HG03064 (cell line): ENCODE data around the gene CD44.
A peak's percentile ranks its signal among the peaks of the same experiment; 100 is the strongest.

ENCODE experiments used
- ATAC-seq: cut with Tn5 transposase; IDR thresholded peaks from one replicate; pipeline ENCODE4 v1.9.1; 2021; ENCODE audit warnings: low read depth; ENCODE audit not compliant: unreplicated experiment

Gene CD44

DNA sequence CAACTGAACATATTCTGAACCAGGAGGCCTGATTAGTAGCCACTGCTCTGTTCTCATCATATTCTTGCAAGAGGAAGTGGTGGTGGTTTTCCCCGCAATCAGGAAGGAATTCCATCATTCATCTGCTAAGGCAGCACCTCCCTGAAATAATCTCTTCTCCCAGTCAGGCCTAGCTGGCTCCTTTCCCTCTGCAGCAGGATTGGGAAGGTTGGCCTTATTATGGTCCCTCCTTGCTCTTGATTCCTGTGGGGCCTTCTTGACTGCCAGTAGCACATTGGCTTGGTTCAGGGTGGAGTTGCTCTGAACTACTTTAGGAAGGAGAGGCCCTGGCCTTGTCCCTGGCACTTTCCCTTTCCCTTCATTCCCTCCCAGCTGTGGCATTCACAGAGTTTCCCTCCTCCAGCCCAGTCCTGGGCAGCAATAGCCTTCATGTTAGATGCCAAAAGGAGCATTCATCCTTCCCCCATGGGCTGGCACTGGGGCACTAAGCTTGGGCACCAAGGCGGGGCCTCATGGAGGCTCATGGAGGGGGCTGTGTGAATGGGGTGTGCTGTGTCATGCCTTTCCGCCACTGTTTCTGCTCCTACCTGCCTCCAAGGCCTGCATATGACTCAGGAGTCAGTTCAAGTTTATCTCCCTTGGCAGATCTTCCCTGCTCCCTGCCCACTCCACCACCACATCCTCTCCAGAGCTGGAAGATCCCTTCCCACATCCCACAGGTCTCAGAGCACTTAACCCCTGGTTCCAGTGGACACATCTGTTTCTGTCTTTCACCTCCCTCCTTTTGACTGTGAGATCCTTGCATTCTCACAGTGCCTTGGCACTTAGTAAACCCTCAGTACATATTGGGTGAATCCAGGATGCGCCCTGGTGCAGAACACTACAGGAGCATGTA is 27.6 kb upstream of the CD44 start:
- ATAC-seq = no peak

DNA sequence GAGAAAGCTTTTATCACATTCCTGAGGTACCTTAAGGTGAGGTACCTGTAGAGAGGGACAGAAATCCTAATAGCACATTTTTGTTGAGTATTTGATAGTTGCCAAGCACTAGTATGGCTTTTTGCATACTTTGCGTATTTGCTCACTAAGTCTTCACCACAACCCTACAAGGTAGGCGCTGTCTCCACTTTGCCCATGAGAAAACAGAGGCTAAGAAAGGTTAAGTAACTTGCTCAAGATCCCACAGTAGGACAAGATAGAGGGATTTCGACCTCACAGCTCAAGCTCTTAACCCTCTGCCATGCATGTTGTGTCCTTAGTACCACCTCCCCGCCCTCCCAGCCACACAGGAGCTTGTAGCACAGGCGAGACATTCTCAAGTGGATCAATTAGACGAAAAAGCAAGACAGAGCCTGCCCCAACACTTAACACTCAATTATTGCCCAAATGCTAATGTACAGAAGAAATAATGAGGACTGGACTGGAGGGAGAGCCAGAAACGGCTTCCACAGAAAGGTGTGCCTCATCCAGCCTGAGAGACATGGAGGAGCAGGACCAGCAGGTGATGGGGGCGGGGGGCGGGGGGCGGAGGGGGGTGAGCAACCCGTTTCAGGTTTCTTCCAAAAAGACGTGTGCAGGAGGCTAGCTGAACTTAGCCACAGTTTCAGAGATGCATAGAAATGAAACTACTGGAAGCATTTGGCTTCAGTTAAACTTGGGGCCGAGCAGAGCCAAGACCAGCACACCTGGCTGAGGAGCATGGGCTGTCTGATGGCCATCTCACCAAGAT is 26.7 kb upstream of the CD44 start:
- no peak for ATAC-seq

DNA sequence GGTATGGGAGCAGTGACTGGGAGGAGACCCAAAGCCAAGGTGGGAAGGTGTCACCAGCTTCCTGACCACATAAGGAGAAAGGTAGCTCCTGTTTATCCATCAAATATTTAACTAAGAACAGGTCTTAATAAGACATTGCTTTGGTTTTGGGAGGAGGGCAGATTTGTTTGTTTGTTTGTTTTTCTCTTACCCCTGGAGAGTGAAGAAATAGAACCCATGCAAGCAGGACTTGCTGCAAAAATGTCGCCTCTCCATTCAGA is 26.2 kb upstream of the CD44 start:
- no peak for ATAC-seq

DNA sequence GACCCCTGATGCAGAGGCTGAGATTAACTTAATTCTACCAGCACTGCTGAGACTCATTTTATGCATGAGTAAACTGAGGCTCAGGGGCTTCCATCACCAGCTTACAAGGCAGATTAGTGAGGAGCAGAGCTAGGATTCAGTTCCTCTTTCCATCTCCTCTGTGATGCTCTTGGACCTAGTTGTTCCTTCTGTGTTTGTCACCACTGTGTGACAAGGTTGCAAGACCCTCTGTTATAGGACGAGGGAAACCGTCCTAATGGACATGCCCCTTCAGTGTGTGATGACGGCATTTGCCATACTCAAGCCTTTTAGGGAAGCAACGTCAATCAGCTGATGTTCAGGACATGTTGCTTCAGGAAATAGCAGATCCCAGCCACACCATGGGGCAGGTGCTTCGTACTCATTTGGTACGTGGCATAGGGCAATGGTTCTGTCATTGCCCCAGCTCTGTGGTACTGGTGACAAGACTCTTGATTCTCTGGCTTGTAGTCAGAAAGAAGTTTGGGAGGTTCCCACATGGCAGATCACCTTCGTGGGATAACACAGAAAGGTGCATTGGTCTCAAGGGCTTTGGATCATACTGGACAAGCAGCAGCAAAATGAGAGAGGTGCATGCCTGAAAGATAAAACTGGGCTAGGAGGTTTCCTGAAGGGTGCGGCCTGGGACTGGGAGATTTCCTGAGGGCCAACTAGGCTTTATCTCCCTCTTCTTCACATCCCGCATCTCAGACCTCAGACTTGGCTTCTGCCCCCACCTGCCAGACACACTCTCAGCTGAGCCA is 23.9 kb upstream of the CD44 start:
- ATAC-seq = no peak

DNA sequence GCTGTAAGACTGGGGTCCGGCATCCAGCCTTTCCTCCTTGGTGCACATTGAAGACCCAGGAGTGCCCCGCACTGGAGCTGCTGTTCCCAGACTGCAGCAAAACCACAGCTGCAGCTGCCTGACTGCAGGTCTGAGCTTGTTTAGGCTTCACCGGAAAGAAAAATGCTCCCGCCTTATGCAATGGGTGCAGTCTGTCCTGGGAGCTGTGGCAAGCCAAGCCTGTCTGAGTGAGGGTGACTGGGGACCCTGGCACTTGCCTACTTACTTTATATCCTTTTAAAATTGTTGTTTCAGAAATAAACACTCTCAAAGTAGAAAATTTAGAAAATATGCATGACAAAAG is 23.3 kb upstream of the CD44 start:
- ATAC-seq = no peak

DNA sequence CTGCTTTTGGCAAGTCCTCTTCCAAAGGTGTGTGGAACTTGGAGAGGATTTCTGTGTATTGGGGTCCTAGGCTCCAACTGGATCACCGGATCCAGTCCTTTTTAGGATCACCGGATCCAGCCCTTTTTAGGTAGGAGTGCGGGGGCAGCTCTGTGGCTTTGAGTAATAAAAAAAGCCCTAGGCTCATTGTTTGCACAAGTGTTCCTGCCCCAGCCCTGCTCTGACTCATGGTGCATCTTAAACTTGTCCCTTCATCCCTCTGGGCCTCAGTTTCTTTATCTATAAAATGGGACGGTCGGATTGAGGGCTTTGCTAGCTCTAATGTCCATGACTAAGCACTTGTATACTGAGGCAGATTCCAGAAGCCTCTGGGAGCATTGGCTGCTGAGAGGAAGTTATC is 22.7 kb upstream of the CD44 start:
- no peak for ATAC-seq

DNA sequence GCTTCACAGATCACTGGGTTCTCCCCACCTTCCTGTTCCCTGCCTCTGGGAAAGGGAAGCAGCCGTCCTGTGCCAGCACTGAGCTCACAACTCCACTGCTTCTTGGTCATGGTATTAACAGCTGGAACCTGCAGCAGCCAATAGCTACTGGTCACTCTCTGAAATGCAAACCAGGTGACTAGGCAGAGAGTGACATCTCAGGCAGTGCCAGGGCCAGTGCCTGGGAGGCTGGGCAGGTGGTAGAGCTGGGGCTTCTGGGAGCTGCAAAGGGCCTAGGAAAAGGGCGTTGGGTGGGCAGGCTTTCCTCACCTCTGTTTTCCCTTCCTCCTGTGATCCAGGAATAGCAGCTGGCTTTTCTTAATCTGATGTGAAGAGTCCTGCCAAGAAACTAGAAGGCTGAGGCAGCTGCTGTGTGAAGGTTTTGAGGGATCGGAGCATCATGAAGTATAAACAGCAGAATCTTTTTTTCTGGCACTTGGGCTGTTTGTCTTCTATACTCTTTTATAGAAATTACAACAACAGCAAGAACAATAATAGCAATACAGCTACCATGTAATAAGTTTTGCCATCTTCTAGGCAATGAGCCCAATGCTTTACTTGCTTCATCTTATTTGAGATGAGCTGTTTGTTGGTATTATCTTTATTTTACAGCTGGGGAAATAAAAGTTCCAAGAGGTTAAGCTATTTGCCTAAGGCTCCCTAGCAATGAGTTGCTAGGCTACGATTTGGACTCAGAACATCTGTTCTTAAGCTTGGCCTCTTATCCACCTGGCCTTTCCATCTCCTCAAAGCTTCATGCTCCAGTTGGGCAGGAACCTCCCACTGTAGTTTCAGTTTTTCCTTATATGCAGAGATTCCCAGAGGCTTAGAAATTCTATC is 22.0 kb upstream of the CD44 start:
- ATAC-seq = no peak

DNA sequence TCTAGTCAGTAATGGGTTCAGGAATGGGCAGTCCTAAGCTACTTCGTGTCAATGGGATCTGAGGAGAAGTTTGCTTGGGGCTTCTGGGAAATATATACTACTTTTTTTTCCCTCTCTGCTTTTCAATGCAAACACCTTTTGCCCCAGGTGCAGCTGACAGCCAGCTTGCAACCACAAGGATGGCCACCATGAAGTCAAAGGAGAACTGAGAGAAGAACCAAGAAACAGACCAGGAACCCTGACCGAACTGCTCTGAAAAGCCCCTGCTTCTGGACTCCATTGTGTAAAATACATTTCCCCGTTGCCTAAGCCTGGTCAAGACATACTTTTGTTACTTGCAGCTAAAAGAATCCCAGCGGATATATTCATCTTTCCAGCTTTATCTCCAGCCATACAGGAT is 20.1 kb upstream of the CD44 start:
- peak; percentile 75 for ATAC-seq

DNA sequence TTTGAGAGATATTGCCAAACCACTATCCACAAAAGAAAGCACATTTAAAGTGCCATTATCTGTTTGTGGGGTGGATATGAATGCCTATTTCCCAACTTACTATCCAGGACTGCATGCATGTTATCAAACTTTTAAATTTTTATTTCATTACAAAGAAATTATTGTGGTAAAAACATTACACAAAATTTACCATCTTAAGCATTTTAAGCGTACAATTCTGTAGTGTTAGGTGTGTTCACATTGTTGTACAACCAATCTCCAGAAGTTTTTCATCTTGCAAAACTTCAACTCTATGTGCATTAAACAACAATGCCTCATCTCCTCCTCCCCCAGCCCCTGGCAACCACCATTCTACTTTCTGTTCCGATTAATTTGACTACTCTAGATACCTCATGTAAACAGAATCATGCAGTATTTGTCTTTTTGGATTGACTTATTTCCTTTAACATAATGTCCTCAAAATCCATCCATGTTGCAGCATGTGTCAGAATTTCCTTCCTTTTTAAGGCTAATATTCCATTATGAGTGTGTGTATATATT is 17.6 kb upstream of the CD44 start:
- ATAC-seq = no peak

DNA sequence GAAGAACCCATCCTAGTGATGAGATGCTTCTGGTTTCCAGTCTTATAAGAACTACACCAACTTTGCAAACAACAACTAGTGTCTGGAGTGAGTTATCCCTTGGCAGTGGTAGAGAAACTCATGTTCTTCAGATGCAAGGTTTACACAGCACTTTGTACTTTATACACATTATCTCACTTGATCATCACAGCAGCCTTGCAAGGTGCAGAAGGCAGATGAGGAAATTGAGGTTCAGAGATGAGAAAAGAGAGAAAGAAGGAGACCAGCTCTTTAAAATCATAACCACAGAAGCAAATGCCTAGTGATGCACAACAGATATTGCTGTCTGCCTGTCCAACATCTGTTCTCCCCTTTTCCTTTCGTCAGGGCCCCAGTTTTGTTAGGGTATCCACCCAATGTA is 16.7 kb upstream of the CD44 start:
- no peak for ATAC-seq

DNA sequence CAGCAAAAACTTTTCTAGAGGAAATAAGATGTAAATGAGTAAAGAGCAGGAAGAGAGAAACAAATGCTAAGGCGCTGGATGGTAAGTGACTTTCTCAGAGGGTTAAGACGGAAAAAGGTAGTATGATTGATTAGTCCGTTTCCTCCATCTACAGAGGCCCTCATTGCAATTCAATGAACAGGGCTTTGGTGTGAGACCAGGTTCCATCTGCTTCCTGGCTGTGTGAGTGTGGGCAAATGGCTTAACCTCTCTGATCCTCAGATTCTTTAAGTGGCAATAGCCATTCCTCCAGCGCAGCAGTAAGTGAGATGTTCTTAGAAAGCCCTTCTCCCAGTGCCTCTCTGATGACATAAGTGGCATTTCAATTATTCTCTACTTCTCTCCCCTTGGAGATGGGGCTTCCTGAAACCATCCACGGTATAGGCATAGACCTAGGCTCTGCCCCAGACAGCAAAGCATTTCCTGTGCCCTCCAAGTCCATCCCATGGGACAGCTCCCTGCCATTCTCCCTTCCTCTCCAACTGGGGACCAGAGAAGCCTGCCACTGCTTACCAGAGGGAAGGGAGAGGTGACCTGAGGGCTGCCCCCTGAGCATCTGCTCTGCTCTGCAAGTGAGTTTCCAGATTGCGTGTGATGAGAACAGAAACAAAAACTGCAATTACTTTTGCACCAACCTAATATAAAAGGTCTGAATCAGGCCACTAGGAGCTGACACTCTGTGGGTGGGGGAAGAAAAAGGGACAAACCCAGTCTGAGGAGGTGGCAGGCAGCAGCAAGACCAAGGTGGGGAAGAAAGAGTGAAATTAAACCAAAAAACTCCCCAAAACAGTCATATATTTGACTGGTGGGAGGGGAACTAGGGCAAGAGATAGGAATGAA is 12.7 kb upstream of the CD44 start:
- peak; percentile 49 for ATAC-seq

DNA sequence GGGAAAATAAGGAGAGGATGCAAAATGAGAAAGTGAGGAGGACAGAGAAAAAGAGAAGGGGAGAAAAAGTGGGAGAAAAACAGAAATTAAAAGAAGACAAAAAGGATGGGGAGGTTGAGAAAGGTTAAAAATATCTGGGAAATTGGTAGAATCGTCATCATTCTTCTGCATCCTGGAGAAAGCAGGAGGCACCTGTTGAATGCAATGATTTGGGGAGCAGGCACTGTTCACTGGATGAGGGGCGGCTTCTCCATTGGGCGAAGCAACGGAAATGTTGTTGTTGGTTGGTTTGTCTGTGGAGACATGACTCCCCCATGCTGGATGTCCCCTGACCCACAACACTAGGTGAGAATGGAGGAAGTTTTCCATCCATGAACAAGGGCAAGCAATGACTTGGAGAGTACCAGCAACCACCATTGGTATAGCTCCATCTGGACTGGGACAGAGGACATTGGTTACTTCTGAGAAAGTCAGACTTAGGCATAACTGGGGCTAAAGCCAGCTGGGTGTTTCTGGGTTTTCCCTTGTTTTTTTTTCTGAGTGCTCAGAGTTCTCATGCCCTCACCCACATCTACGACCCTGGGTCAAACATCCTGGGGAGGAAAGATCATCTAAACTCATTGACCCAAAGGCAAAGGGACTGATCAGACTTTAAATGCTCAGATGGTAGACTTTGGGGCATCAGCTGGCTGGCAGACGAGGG is 11.9 kb upstream of the CD44 start:
- no peak for ATAC-seq

DNA sequence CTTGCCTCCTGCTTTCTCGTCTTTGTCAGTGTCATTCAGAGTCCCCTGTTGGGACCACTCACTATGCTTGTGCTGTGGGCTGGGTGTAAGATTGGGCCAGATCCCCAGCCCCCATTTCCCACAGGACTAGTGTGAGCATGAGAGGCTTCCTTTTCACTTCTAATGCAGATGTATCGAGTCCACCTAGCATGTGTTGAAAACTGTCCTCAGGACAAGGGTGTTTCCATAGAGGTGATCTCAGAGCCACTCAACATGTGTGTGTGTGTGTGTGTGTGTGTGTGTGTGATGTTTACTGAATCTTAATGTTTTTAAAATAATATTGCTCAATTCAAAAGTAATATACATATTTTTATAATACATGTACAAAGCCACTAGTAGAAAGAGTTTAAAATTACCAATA is 11.4 kb upstream of the CD44 start:
- ATAC-seq = no peak

DNA sequence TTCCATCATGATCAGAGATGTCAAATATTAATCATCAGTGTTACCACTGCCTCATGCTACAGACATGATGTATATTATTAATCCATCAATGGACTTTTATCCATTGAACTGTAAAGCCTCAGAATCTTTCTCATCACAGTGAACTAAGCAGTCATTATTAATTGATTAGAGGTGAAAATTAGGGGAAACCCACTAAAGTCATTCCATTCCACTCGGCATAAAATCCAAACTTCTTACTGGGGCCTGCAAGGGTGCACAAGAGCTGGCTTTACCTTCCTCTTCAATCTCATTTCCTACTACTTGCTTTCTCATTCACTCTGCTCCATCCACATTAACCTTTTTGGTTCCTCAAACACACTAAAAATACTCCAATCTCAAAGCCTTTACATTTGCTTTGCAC is 7.9 kb upstream of the CD44 start:
- ATAC-seq = no peak

DNA sequence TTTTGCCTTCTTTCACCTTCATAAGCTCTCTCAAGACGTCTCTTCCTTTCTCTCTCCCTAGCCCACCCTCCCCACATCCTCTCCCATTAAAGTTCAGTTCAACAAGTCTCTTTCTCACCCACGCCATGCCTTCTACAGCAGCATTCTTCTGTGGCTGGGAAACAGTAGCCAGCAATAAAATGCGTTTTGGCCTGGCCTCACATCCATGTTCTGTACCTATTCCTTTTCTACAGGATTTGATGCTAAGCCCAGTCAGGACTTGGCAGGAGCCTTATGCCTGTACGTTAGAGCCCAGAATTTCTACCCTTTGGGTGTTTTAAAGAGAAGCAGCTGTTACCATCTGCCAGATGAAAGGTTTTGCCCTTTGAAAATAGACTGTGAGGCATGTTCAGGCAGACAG is 7.1 kb upstream of the CD44 start:
- no peak for ATAC-seq

DNA sequence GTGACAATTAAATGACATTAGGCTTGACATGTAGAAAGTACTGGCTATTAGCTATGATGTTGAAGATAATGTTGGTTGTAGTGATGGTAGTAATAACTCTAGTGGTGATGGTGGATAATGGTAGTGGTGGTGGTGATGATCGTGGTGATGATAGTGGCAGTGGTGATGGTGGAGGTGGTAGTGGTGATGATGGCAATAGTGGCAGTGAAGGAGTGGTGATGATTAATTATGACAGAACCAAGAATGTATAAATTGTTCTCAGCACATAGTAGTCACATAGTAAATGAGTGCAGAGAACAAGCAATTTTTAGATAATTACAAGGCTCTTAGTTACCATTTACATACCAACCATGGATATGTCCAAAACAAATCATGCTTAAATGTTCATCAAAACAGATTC is 5.3 kb upstream of the CD44 start:
- ATAC-seq = no peak

DNA sequence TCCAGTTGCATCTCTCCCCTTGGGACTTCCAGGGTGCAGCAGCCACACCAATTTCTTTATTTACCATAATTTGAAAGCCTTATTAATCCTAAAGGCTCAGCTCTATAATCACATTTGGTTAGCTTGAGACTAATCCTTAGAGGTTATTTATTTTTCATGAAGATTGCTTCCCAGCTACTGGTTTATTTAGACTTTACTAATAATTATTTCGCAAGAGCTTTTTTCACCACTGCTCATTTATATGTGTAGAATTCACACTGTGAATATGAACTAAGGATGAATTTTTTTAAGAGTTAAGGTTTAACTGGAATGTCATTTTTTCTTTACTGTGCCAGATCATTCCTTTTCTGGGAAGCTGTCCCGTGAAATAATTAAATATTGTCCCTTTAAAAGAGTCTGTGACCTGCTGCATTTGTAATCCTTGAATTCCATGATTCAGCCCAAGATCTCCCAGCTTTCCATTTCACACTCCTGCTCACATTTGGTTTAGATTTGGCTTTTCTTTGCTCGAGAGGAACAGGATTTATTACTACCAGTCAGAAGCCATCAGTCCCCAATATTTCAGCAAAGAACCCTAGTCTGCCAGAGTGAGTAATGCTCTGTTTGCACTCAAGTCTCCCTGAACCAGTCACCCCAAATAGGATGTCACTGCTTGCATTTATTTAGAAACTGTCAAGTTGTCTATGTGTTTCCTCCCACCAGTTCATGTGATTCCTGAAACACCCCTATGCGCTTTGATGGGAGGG is 4.4 kb upstream of the CD44 start:
- ATAC-seq = no peak

DNA sequence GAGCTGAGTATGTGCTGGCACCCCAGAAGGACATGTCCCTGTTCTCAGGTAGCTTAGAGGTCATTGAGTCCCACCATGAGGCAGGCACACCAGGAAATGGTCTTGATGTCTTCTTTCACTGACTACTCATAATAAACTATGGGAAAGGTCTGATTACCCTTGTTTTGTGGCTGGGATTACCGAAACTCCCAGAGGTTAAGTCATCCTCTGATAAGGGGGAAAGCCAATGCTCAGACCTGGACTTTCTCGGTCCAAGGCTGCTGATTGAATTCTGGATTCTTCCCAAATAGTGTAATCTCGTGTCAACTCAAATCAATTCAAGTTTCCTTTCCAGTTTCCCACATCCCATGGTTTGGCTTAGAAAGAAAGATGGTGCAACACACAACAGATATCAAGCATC is 3.7 kb upstream of the CD44 start:
- ATAC-seq = no peak
